Testis (tissue), 2 donors: ENCODE results near the gene ZNF236.

Experiments used
- CTCF ChIP-seq, 3 experiments: fragments of 450-650 bp in 2 of 3; fragments of 200-600 bp in 1 of 3; sonication (generic) in 1 of 3; IDR thresholded peaks; one replicate each; pipeline ENCODE4 v1.5.1; 2016 to 2019; ENCODE audit warnings: antibody characterized with exemption in 3 of 3, mild to moderate bottlenecking in 2 of 3, moderate library complexity in 1 of 3
- POLR2A ChIP-seq: fragments of 450-650 bp; IDR thresholded peaks from one replicate; pipeline ENCODE4 v1.6.1; 2017; ENCODE audit warnings: antibody characterized with exemption, mild to moderate bottlenecking, moderate library complexity

- no peak for TF ChIP-seq POLR2A
- TF ChIP-seq CTCF (IDR thresholded peaks at IDR 0.05), result no peak
These were observed 152.0 kb downstream of the ZNF236 start for GRCh38 chr18:76974386-76974785.
